Prostate gland (tissue), 2 donors: ENCODE data around the gene RTEL1. TPM values are rescaled to one million over a fixed set of nuclear protein-coding genes. Genes with fewer than 3 reads are reported as not detected.
A peak's percentile ranks its signal among the peaks of the same experiment; 100 is the strongest.

ENCODE experiments used
- DNase-seq: peaks from one replicate; pipeline ENCODE4 v3.0.0-alpha.2; 2019; ENCODE audit warnings: low spot score
- H3K27ac ChIP-seq, 2 donors: fragments of 200-600 bp; sonication (generic); 2 replicates each; pipeline ENCODE4 v1.5.1; 2017 to 2019
- H3K27me3 ChIP-seq: fragments of 200-600 bp; sonication (generic); replicated peaks from 2 replicates; pipeline ENCODE4 v1.5.1; 2019; ENCODE audit not compliant: insufficient read depth
- H3K36me3 ChIP-seq, 2 donors: fragments of 200-600 bp; sonication (generic); 1 replicate in 1 of 2; 2 replicates in 1 of 2; pipeline versions ENCODE4 v1.5.1 to v1.8.1; 2017 to 2019
- H3K4me1 ChIP-seq: fragments of 200-600 bp; sonication (generic); replicated peaks from 2 replicates; pipeline ENCODE4 v1.5.1; 2019
- H3K4me3 ChIP-seq, 2 donors: fragments of 200-600 bp; sonication (generic); 2 replicates each; pipeline ENCODE4 v1.5.1; 2017 to 2019
- H3K9me3 ChIP-seq: fragments of 200-600 bp; sonication (generic); 2 replicates; pipeline ENCODE4 v1.5.1; 2017
- POLR2A ChIP-seq: fragments of 450-650 bp; IDR thresholded peaks from one replicate; pipeline ENCODE4 v1.6.1; 2016; ENCODE audit warnings: antibody characterized with exemption, mild to moderate bottlenecking
- POLR2AphosphoS5 ChIP-seq: sonication (generic); formaldehyde crosslinking; IDR thresholded peaks from one replicate; pipeline ENCODE4 v1.6.1; 2017; ENCODE audit warnings: antibody characterized with exemption
- WGBS: methylation state at CpG from one replicate; pipeline ENCODE4 v1.1.5; 2018; 5-methylcytosine and 5-hydroxymethylcytosine counted together
- intact Hi-C: fragments of 100-400 bp; cut with DNase I; formaldehyde crosslinking; loops from one replicate; pipeline ENCODE4 v1.14.2; 2022
- total RNA-seq, 2 donors: library from RNA; depleted of rRNA; stranded (reverse); fragments of >200 nt; gene quantifications; one replicate each; pipeline ENCODE4 v1.1.0, GENCODE V29; 2016
- TF ChIP-seq, protein P1 (sequence below), 4 experiments: fragments of 200-600 bp in 2 of 4; fragments of 450-650 bp in 2 of 4; sonication (generic) in 2 of 4; IDR thresholded peaks; 1 replicate in 3 of 4; 2 replicates in 1 of 4; pipeline ENCODE4 v1.5.1; 2016 to 2019; ENCODE audit warnings: antibody characterized with exemption in 4 of 4, mild to moderate bottlenecking in 2 of 4, moderate library complexity in 2 of 4

The RTEL1 gene
- total RNA-seq, 2 donors from 2014 or later: 21.8 to 42.6 TPM

- no peaks in the 10 kb centered on the region for H3K9me3 ChIP-seq
- no peaks in the 10 kb centered on the region for H3K27me3 ChIP-seq
- DNase-seq: no peak
- no peaks in the 10 kb centered on the region for H3K36me3 ChIP-seq
- TF ChIP-seq, protein P1, sequence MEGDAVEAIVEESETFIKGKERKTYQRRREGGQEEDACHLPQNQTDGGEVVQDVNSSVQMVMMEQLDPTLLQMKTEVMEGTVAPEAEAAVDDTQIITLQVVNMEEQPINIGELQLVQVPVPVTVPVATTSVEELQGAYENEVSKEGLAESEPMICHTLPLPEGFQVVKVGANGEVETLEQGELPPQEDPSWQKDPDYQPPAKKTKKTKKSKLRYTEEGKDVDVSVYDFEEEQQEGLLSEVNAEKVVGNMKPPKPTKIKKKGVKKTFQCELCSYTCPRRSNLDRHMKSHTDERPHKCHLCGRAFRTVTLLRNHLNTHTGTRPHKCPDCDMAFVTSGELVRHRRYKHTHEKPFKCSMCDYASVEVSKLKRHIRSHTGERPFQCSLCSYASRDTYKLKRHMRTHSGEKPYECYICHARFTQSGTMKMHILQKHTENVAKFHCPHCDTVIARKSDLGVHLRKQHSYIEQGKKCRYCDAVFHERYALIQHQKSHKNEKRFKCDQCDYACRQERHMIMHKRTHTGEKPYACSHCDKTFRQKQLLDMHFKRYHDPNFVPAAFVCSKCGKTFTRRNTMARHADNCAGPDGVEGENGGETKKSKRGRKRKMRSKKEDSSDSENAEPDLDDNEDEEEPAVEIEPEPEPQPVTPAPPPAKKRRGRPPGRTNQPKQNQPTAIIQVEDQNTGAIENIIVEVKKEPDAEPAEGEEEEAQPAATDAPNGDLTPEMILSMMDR (IDR thresholded peaks at IDR 0.05): no peak
- no peak for TF ChIP-seq POLR2A
- no peak for TF ChIP-seq POLR2AphosphoS5
- H3K4me1 ChIP-seq: no peaks in the 10 kb centered on the region
- intact Hi-C loops: loop anchor here (10.0 kb wide), 1 partner anchor 340 kb away; the partner anchor contains the start of gene ZNF512B
- H3K4me3 ChIP-seq: no peak overlapping the region
- WGBS: 89% methylated on average over 15 of the region's 15 CpGs
- no peak overlapping the region for H3K27ac ChIP-seq
These were observed 33.6 kb upstream of the RTEL1 start for GRCh38 chr20:63624486-63624885.

GRCh38 chr20:63625771-63626423 lies 32.2 kb upstream of the RTEL1 start:
- no peaks in the 10 kb centered on the region for H3K27me3 ChIP-seq
- H3K4me3 ChIP-seq: peak overlapping the region; percentile 95 to 98
- DNase-seq: no peak
- 23% methylated on average over 17 of the region's 36 CpGs for WGBS
- H3K27ac ChIP-seq: peak overlapping the region; percentile 94 to 97
- H3K9me3 ChIP-seq: no peaks in the 10 kb centered on the region
- intact Hi-C loops: loop anchor here (2.0 to 10.0 kb wide), 2 partner anchors 115 to 339 kb away; partner anchors contain the start of gene ZNF512B
- no peaks in the 10 kb centered on the region for H3K4me1 ChIP-seq
- H3K36me3 ChIP-seq: no peaks in the 10 kb centered on the region
- TF ChIP-seq, protein P1 (IDR thresholded peaks at IDR 0.05): no peak
- TF ChIP-seq POLR2AphosphoS5: no peak
- no peak for TF ChIP-seq POLR2A

- WGBS: under 1% methylated on average over 53 of the region's 114 CpGs
- Histone ChIP-seq H3K36me3 (no peaks in the 10 kb centered on the region), H3K27ac (peak within 1 kb of the TSS; percentile 94 to 97), H3K9me3 (no peaks in the 10 kb centered on the region), H3K27me3 (no peaks in the 10 kb centered on the region), H3K4me3 (peak within 1 kb of the TSS; percentile 95 to 98), H3K4me1 (no peaks in the 10 kb centered on the region)
- DNase-seq: peak; percentile 65
- intact Hi-C loops: loop anchor here (2.0 to 10.0 kb wide), 2 partner anchors 114 to 338 kb away; partner anchors contain the start of gene ZNF512B
- TF ChIP-seq, protein P1 (IDR thresholded peaks at IDR 0.05): no peak
- TF ChIP-seq POLR2A: peak; percentile 41
These were observed 31.5 kb upstream of the RTEL1 start, which contains the start of gene GMEB2 for GRCh38 chr20:63626424-63627128. GMEB2 (minus strand) TSS chr20:63627101; CDS start chr20:63619397, 7,704 bp downstream.

DNA sequence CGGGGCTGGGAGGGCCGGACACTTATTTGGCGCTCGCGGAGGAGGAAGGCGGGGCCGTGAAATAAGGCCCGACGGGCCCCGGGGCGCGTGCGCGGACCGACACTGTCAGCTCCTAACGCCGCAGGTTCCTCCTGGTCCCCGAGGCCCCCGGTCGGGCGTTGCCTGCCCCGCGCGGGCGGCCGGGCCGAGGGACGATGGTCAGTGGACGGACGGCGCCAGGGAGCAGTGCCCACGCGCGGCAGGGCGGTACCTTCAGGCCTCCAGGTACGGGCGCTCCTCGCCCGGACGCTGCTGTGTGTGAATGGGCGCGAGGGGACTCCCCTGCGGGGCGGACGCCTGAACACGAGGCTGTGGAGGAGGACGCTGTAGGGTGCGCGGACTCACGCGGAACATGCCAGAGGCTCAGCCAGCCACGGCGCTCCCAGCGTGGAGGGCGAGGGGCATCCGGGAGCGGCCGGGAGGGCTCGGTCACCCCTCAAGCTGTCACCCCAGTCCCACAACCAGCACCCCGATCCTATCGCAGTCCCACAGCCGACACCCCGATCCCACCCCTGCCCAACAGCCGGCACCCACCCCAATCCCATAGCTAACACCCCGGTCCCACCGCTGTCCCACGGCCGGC lies 30.9 kb upstream of the RTEL1 start:
- WGBS: under 1% methylated on average over 67 of the region's 68 CpGs
- TF ChIP-seq POLR2AphosphoS5 (peak; percentile 74), POLR2A (peak; percentile 78)
- TF ChIP-seq, protein P1 (IDR thresholded peaks at IDR 0.05): peak in 2 of 4 experiments; percentile 8 to 18

More for the DNA sequence above, 30.9 kb upstream of the RTEL1 start:
- peak; percentile 93 for DNase-seq
- H3K27me3 ChIP-seq: no peaks in the 10 kb centered on the region
- intact Hi-C loops: loop anchor here (2.0 to 10.0 kb wide), 2 partner anchors 114 to 338 kb away; partner anchors contain the start of gene ZNF512B
- no peaks in the 10 kb centered on the region for H3K9me3 ChIP-seq
- peak overlapping the region; percentile 95 to 98 for H3K4me3 ChIP-seq
- H3K27ac ChIP-seq: peak overlapping the region; percentile 94 to 97
- H3K4me1 ChIP-seq: no peaks in the 10 kb centered on the region
- no peaks in the 10 kb centered on the region for H3K36me3 ChIP-seq
